Spleen (tissue), 7 donors: ENCODE results near the gene RARA.
"Not testable (repeated sequence)": the region's sequence is repeated elsewhere in the genome, so short reads cannot be mapped to it uniquely, and the experiment has no call there.

Source experiments
- CTCF ChIP-seq, 11 experiments: fragments of 200-600 bp in 7 of 11; fragments of 450-650 bp in 4 of 11; sonication (generic) in 4 of 11; IDR thresholded peaks in 8 of 11; conservative IDR thresholded peaks in 3 of 11; 1 replicate in 7 of 11; 2 replicates in 4 of 11; pipeline versions ENCODE4 v1.4.0 to v1.8.0; 2016 to 2021; ENCODE audit warnings: antibody characterized with exemption in 11 of 11, inconsistent platforms in 4 of 11, mild to moderate bottlenecking in 1 of 11
- POLR2A ChIP-seq, 3 donors: fragments of 450-650 bp; IDR thresholded peaks; one replicate each; pipeline ENCODE4 v1.5.1; 2017; ENCODE audit warnings: antibody characterized with exemption in 3 of 3, mild to moderate bottlenecking in 1 of 3
- POLR2AphosphoS5 ChIP-seq, 3 donors: sonication (generic); formaldehyde crosslinking; IDR thresholded peaks; one replicate each; pipeline ENCODE4 v1.5.1; 2017; ENCODE audit warnings: antibody characterized with exemption in 3 of 3
- donor health status: DM: no; HTN: no; CAD: no; lungs with moderate emphysema.
- donor health status: DM: no; HTN: no; CAD: no.
- donor health status: DM: no; HTN: no; CAD: no.

GRCh38 chr17:40304552-40304863 is 4.5 kb upstream of the RARA start:
- not testable (repeated sequence) for TF ChIP-seq POLR2A (IDR thresholded peaks at IDR 0.05); CTCF (IDR thresholded peaks at IDR 0.05 in 8 of 11, conservative IDR thresholded peaks at IDR 0.05 in 3 of 11); POLR2AphosphoS5 (IDR thresholded peaks at IDR 0.05)
